Measurements from ENCODE around the gene DNHD1.

DNHD1 gene, protein sequence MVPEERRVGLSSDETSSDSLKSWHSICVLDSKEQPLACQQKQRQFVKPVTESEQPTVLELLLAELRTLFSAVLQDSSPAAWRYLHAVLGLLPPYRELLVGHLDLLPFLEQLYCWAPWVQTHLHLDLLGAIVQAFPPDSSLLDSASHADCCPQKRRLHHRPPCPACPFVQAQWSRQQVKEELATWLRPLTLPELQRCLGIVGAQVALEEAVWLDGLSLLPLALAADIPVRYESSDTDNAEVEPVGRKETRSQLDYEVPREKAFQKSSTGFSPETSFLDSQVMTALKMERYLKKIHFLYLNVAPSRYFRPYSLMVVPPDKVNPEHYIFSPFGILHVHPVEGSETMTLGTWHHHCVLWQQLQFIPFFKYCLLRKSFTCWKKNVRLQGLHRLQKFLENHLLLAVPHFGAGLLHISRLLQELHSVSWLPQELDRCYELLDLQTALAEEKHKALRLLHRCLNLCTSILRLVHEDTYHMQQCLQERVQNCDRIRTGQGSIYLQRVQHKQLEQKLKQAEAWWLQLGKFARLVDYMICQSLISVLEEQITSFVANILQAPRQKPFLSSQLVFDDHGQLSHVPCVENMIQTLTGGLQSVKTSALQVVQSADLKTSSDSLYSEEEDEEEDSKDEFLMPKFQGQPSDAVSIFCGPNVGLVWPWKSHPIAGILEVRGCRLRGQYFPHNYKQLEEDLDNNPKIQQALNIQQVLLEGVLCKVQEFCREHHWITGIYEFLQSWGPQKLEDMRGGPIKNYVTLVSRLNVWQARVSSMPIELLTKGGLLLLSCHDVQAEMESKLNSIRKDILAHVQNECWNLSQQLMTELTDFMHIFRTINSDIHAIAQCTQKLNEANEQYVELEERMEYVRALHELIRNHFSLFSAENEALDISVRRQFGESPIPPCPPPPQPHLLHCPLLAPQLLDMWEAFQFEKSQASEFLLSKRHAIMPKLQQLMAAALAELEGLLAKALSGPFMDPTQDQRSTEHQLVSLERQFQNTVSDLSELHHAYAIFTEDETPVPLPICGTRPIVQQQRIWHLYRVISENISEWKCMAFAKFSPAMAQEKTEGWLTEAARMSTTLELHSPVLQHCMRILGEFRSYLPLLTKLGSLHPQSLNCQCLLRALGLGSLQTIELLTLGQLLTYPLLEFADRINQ (N-terminal part only)
- total RNA-seq: 4.0 to 29.1 (median 14.4) reads per million in 18 experiments

- DNase-seq: no peak
Observed at GRCh38 chr11:6497069-6497839, at the start of gene DNHD1. TSS of gene DNHD1 (plus strand) at chr11:6497280. CDS start at chr11:6498216, 936 bp downstream.

DNA sequence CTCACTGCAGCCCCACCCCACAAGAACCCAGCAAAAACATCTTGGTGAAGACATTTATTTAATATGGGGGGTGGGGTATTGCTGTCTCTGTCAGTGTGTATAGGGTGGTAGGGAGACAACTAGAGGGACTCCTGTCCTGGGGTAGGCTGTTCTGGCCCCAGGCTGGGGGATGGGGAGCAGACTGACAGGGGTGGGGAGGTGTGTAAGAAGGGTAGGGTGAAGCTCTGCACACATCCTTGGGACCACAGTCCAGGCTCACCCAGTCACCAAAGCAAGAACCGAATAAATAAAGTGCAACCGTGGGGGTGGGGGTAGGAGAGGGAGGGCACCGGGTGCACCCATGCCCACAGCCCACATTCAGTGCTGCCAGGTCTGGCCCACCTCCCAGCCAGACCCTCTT lies 48.5 kb upstream of the DNHD1 start:
- no peak for DNase-seq

DNA sequence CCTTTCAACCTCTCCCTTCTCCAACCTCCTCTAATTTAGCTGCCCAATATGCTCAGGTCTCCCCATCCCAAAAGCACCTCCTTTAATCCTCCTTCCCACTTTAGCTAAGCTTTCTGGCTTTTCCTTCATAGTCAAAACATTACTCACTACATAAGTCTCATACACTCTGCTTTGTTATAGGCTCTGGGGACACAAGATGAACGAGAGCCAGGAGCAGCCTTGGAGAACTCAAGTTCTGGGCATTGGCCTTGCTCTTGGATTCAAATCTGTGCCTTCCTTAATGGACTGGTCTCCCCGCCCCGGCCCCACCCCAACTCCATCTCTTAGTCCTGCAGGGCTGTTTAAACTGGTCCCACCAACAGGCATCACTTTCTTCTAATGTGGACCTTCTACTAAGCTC lies 44.9 kb upstream of the DNHD1 start:
- no peak for DNase-seq

- DNase-seq: no peak
Observed at GRCh38 chr11:6453152-6453551, 43.9 kb upstream of the DNHD1 start.

DNA sequence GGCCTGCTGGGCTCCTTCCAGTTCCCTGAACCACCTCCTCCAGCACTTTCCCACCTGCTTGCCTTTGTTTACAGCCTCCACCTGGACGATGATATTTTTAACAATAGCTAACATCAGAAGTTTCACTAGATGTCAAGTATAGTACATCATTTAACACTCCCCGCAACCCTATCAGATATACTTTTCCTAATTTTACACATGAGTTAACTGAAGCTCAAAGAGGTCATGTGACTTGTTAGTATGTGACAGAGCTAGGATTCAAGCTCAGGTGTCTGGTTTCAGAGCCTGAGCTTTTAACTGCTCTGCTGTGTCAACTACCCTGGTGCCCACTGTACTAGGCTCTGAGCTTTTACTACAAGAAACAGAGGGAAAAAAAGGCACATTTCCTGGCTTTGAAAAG lies 42.0 kb upstream of the DNHD1 start:
- no peak for DNase-seq

GRCh38 chr11:6456361-6457073 lies 40.6 kb upstream of the DNHD1 start:
- DNase-seq: no peak

DNA sequence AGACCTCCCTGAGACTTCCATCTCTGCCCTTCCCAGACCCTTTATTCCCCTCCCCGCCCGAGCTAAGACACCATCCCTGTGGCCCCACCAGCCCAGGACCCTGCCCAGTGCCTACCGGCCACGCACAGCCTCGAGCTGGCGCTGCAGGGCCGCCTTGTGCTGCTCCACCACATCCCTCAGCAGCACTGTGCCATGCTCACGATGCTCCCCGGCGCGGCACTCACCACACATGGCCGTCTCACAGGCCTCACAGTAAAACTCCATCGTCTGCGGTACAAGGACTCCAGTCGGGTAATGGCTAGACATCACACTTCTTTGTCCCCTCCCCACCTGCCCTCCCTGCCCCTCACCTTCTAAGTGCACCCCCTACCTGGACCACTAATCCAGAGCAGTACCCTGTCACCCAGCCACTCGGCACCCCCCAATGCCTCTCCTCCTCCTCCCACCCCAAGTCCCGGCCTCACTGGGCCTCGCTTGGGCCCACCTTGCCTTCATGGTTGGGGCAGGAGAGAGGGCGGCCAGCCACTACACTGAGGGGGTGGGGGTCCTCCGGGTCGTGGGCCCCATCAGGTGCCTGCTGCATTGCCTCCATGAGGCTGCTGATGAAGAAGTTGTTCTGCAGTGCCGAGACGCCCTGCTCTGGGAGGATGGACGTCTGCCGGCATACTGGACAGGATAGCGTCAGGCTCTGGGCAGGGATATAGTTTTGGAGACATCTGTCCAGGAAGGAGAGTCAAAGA lies 39.3 kb upstream of the DNHD1 start:
- DNase-seq: no peak

- no peak for DNase-seq
Observed at GRCh38 chr11:6458352-6459098, 38.6 kb upstream of the DNHD1 start.

GRCh38 chr11:6459099-6459450 lies 38.0 kb upstream of the DNHD1 start:
- DNase-seq: no peak

DNA sequence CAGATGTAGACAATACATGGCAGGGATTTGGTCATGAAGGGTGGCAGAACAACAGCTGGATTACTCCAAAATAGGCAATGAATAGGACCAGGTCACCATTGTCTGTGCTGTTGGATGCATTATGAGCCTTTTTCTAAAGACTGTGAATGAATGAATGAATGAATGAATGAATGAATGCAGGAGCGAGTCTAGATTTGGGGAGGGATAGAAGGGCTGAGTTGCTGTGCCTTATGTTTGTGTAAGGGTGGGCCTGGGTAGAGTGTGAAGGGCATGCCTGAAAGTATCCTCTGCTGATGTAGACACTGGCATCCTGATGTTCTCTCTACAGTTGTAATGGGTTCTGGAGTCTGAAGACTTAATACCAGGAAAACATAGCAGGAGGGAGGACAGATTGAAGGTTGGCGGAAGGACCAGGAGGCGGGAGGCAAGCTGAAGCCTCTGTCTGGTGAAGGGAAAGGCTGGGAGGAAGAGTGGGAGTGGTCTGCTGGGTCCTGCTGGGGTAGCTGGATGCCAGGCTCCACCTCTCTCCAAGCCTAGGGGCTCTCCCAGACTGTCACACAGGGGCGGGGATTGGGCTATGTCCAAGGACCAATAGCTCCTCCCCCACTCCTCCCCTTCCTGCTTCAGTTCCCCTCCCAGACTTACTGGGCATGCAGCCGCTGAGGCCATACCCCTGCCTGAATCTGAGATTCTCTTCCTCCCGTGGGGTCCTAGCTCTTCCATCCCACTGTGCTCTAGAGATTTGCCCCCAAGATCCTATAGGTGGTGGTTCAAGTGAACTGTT lies 28.2 kb upstream of the DNHD1 start:
- DNase-seq: peak; percentile 60 to 68

- no peak for DNase-seq
Observed at GRCh38 chr11:6469599-6469998, 27.5 kb upstream of the DNHD1 start.

DNA sequence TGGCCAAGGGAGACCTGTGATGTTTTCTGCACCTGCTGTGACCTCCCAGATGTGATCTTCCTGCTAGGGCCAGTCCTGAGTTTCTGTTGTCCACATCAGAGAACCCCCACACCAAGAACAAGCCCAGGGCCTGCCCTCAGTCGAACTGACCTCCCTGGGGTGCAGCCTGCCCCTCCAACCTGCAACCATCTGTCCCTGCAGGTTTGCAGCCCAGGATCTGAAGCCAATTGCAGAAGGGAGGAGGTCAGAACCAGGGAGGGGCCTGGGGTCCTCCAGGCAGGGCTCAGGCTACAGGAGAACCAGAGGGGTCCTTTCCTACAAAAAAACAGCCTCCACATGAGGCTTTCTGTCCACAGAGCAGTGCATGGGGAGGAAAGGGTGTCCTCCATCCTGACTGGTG lies 24.1 kb upstream of the DNHD1 start:
- DNase-seq: no peak

- DNase-seq: peak; percentile 59 to 75
Observed at GRCh38 chr11:6473451-6474412, 23.3 kb upstream of the DNHD1 start, which contains the start of gene TRIM3. TSS of gene TRIM3 (minus strand) at chr11:6473941. CDS start at chr11:6465695, 8,246 bp downstream.

DNA sequence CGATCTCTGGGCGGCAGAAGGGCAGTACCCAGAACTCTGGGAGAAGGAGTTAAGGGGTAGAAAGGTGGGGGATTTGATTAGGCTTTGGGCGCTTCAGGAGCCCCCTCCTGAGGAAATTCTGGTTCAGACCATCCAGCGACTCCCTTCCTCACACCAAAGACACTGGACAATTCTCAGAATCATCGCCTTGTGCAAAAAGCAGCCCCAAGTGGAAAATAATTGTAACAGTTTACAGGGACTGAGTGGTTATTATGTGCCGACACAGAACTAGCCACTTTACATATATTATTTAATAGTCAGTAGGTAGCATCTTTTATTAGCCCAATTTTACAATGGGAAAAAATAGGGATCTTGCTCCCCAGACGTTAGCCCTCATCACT lies 22.7 kb upstream of the DNHD1 start:
- DNase-seq: no peak

DNA sequence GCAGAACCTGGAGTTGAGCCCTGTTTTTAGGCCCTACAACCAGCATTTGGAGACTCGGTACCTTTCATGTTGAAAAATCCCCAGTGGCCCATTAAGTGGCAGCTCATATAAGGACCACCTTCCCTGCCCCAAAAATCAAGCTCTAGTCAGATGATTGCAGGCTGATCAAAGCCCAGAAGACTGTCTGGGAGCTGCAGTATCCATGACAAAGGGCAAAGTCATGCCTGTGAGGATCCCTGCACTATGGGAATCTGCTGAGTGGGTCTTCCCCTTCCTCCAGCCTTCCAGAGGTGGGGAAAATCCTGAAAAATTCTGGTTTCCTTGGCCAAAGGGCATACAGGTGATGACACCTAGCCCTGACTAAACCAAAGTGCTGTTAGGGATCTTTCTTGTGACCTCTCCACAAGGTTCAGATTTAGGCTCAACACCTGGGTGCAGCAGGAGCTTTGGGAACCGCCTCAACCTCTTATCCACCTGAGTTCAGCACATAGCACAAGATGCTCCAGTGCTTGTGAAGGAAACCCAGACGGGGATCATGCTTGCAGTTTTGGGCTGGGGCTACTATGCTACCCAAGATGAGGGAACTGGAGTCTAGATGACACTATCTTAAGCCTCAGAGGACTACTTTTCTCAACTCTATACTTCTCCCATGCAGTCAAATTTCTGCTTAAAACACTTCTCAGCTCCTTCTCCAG lies 22.1 kb upstream of the DNHD1 start:
- DNase-seq: no peak

GRCh38 chr11:6475936-6476335 lies 21.1 kb upstream of the DNHD1 start:
- no peak for DNase-seq

GRCh38 chr11:6476571-6476970 lies 20.5 kb upstream of the DNHD1 start:
- no peak for DNase-seq

Measured in inflammatory macrophage (primary cell).